GM10266 (cell line): ENCODE measurements around the gene PAPSS1.

Source experiments
- DNase-seq: peaks from one replicate; pipeline ENCODE4 v3.0.0; 2012; ENCODE audit errors: extremely low spot score
- TF ChIP-seq, protein P1 (sequence below): IDR thresholded peaks from 2 replicates; pipeline ENCODE4 v1.5.1; 2012; ENCODE audit warnings: mild to moderate bottlenecking, low read depth; ENCODE audit not compliant: control insufficient read depth, insufficient read depth; ENCODE audit errors: missing control alignments

PAPSS1 gene

DNA sequence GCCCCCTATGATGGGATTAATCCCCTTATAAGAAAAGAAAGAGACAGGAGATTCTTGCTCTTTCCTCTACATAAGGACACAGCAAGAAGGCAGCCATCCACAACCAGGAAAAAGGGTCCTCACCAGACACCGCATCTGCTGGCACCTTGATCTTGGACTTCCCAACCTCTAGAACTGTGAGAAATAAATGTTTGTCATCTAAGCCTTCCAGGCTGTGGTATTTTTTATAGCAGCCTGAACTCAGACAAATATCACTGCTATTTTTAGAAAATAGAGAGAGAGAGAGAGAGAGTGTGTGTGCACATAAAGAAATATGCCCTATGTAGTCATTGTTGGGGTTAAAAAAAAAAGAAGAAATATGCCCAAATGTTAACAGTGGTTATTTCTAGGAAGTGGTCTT, 104.2 kb downstream of the PAPSS1 start:
- no peak for DNase-seq
- TF ChIP-seq, protein P1, sequence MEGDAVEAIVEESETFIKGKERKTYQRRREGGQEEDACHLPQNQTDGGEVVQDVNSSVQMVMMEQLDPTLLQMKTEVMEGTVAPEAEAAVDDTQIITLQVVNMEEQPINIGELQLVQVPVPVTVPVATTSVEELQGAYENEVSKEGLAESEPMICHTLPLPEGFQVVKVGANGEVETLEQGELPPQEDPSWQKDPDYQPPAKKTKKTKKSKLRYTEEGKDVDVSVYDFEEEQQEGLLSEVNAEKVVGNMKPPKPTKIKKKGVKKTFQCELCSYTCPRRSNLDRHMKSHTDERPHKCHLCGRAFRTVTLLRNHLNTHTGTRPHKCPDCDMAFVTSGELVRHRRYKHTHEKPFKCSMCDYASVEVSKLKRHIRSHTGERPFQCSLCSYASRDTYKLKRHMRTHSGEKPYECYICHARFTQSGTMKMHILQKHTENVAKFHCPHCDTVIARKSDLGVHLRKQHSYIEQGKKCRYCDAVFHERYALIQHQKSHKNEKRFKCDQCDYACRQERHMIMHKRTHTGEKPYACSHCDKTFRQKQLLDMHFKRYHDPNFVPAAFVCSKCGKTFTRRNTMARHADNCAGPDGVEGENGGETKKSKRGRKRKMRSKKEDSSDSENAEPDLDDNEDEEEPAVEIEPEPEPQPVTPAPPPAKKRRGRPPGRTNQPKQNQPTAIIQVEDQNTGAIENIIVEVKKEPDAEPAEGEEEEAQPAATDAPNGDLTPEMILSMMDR, result no peak

DNA sequence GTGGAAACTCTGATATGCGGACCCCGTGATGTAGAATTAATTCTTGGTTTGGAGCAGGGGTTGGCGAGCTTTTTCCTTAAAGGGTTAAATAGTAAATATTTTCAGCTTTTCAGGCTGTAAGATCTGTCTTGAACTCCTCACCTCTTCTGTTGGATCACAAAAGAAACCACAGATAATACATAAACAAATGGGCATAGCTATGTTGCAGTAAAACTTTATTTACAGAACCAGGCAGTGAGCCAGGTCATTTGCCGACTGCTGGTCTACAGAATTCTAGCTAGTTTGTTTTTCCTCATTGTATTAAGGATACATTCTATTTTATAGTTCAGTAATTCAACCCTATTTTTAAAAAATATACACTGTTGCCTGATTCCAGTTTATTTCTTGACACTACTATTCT, 116.6 kb downstream of the PAPSS1 start:
- TF ChIP-seq, protein P1, result no peak
- no peak for DNase-seq

DNA sequence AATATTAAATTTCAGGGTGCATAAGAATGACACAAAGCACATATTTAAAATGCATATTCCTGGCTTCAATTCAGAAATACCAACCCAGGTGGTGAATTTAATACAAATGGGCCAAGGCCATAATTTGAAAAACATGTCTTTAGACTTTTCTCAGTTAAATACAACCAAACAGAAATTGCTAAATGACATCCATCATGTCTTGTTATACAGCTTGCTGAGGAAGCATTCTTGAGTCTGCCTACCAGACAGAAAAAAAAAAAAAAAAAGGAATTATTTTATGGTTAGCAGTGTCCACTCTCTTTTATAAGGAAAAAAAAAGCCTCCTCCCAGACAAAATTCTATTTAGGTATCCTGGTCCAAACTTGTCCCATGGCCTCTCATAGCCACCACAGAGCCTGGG, 119.1 kb downstream of the PAPSS1 start:
- TF ChIP-seq, protein P1, result no peak
- no peak for DNase-seq

DNA sequence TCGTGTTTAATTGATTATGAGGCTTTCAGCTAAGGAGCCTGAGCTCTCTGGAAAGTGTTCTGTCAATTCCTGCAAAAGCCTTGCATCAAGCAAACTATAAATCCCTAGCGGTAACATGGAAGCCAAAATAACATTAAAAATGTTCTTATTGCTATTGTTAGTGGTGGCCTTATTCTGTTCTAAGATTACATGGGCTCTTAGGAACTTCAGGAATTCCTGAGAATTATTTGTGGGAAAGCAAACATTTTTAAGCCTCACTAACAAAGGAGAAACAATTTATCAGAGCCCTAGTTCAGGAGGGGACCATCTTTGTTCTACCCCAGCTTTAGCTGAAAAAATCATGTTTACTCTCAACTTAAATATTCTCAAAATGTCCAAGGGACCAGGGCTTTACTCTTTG, 119.6 kb downstream of the PAPSS1 start:
- no peak for DNase-seq
- TF ChIP-seq, protein P1, result no peak

DNA sequence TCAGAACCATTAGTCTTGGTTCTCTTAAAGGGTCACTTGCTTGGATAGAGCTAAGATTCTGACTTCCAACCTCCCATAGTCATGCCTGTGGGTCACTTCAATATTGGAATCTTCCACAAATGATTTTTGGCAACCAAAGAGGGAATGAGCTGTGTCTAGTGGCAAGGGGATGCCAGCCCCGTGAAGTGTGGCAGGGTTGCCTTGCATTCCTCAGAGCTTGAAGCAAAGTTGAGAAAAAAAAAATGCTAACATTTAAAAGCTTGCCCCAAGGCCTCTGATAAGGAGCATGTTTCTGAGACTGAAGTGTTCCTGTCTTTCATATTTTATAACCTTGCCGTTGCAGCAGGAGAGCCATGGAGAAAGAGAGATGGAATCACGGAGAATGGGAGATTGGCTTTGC, 120.2 kb downstream of the PAPSS1 start:
- TF ChIP-seq, protein P1, result no peak
- DNase-seq, result no peak

DNA sequence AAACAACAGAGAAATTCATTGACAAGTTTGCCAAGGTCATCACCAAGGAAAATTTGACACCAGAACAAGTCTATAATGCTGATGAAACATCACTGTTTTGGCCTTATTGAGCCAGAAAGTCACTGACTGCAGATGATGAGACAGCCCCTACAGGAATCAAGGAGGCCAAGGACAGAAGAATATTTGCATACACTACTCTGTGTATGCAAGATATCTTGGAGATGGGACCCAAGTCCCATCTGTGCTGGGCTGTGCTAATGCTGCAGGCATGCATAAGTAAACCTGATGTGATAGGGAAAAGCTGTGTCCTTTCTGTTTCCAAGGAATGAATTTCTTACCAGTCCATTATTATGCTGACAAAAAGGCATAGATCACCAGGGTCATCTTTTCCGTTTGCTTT, 126.8 kb downstream of the PAPSS1 start:
- DNase-seq, result no peak
- TF ChIP-seq, protein P1, result no peak

DNA sequence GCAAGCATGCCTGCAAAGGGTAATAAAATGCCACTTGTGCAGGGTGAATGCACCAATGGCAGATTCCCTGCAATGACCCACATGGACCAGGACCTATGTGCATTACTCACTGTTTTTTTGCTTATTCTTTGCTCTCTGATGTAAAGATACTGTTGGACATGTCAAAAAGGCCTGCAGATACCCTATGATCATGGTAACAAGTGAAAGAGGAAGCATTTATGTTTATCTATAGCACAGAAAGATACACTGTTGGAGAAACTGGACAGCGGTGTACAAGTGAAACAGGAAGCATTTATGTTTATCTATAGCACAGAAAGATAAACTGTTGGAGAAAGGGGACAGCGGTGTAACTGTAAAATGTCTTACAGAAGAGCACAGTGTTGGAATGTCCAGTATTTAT, 127.5 kb downstream of the PAPSS1 start:
- no peak for DNase-seq
- TF ChIP-seq, protein P1, result no peak
